GM12878 (cell line): ENCODE data around the gene RRM2. TPM values are rescaled to one million over a fixed set of nuclear protein-coding genes. Genes with fewer than 3 reads are reported as not detected.

Experiments used
- ATAC-seq: fragments of 200-7000 bp; cut with Tn5 transposase; 3 replicates; pipeline ENCODE4 v1.9.1; 2020; ENCODE audit warnings: mild to moderate bottlenecking, moderate library complexity
- BruUV-seq: library from RNA; stranded (reverse); fragments of 400-500 nt; replicated peaks from 2 replicates; lab custom pipeline; 2021; lab: Mats Ljungman, UMichigan
- CTCF ChIA-PET: fragments of 300-600 bp; sonication (Branson Sonifier 250); formaldehyde crosslinking; extraction: SDS; loops from one replicate; lab custom pipeline; 2021; ENCODE audit warnings: inconsistent platforms; lab: Yijun Ruan, JAX
- POLR2A ChIA-PET: fragments of 350-600 bp; formaldehyde crosslinking; extraction: SDS; loops from one replicate; lab custom pipeline; 2021; ENCODE audit warnings: inconsistent platforms; lab: Charles Lee
- RAD21 ChIA-PET: fragments of 300-600 bp; sonication (Branson Sonifier 250); formaldehyde crosslinking; loops from one replicate; lab custom pipeline; 2023; ENCODE audit warnings: antibody characterized with exemption; ENCODE audit not compliant: unreplicated experiment; lab: Charles Lee
- SMC1A ChIA-PET: fragments of 300-600 bp; sonication (Branson Sonifier 250); formaldehyde crosslinking; loops from one replicate; lab custom pipeline; 2023; ENCODE audit not compliant: unreplicated experiment, uncharacterized antibody; lab: Charles Lee
- DNase-seq: peaks from one replicate; pipeline ENCODE4 v3.0.0-alpha.2; 2011; ENCODE audit warnings: low read depth, low spot score
- FAIRE-seq: peaks from 3 replicates; lab custom pipeline; 2011; peaks lifted over from hg19 to GRCh38; lab: Jason Lieb, UNC
- H2AFZ ChIP-seq: 2 replicates; pipeline ENCODE4 v1.6.0; 2011; ENCODE audit warnings: low read depth, low read length, control low read depth; ENCODE audit not compliant: control insufficient read depth
- H3K27ac ChIP-seq: 2 replicates; pipeline ENCODE4 v1.5.1; 2011; ENCODE audit warnings: control low read depth; ENCODE audit not compliant: control insufficient read depth, insufficient read depth
- H3K27me3 ChIP-seq, 2 experiments: replicated peaks in 1 of 2; 2 replicates each; pipeline versions ENCODE4 v1.6.0 to v1.6.1; 2011; ENCODE audit warnings: low read length in 1 of 2; ENCODE audit not compliant: control insufficient read depth in 2 of 2, insufficient read depth in 2 of 2
- H3K36me3 ChIP-seq, 2 experiments: 2 replicates each; pipeline ENCODE4 v1.5.1; 2011; ENCODE audit warnings: low read length in 1 of 2; ENCODE audit not compliant: control insufficient read depth in 2 of 2, insufficient read depth in 2 of 2
- H3K4me1 ChIP-seq: 2 replicates; pipeline ENCODE4 v1.6.1; 2011; ENCODE audit warnings: mild to moderate bottlenecking, low read length, moderate library complexity, mixed read lengths; ENCODE audit not compliant: control insufficient read depth, insufficient read depth
- H3K4me2 ChIP-seq: 2 replicates; pipeline ENCODE4 v1.6.0; 2011; ENCODE audit warnings: control low read depth; ENCODE audit not compliant: control insufficient read depth, insufficient read depth
- H3K4me3 ChIP-seq: fragments of 200-600 bp; sonication (generic); 2 replicates; pipeline ENCODE4 v1.5.1; 2016
- H3K79me2 ChIP-seq: 2 replicates; pipeline ENCODE4 v1.6.0; 2011; ENCODE audit warnings: low read length; ENCODE audit not compliant: control insufficient read depth, insufficient read depth
- H3K9ac ChIP-seq: 2 replicates; pipeline ENCODE4 v1.8.0; 2011; ENCODE audit warnings: low read length, control low read depth, mixed read lengths; ENCODE audit not compliant: control insufficient read depth, insufficient read depth
- H3K9me3 ChIP-seq: replicated peaks from 3 replicates; pipeline ENCODE4 v1.5.1; 2011; ENCODE audit warnings: mild to moderate bottlenecking, low read length; ENCODE audit not compliant: control insufficient read depth, insufficient read depth
- H4K20me1 ChIP-seq: 2 replicates; pipeline ENCODE4 v1.6.0; 2011; ENCODE audit not compliant: control insufficient read depth, insufficient read depth
- CHD1 ChIP-seq: IDR thresholded peaks from 2 replicates; pipeline ENCODE4 v1.6.1; 2012; ENCODE audit warnings: low read depth, low read length, improper control_type of control experiment
- EED ChIP-seq: sonication (generic); IDR thresholded peaks from 2 replicates; pipeline ENCODE4 v1.6.1; 2016; ENCODE audit warnings: antibody characterized with exemption, low read depth
- IKZF1 ChIP-seq: fragments of 450-650 bp; conservative IDR thresholded peaks from 2 replicates; pipeline ENCODE4 v1.6.1; 2017; ENCODE audit warnings: antibody characterized with exemption, mild to moderate bottlenecking
- JUND ChIP-seq: IDR thresholded peaks from 2 replicates; pipeline ENCODE4 v1.6.1; 2012; ENCODE audit warnings: low read depth, mild to moderate bottlenecking, low read length, improper control_type of control experiment, moderate library complexity
- MYB ChIP-seq: fragments of 150-350 bp; IDR thresholded peaks from 2 replicates; pipeline ENCODE4 v1.6.1; 2014; ENCODE audit warnings: mild to moderate bottlenecking, low read depth, low read length, borderline replicate concordance
- NBN ChIP-seq: fragments of 450-650 bp; IDR thresholded peaks from 2 replicates; pipeline ENCODE4 v1.6.1; 2016
- NFYA ChIP-seq: IDR thresholded peaks from 2 replicates; pipeline ENCODE4 v1.6.1; 2011; ENCODE audit warnings: low read depth, mild to moderate bottlenecking, low read length, improper control_type of control experiment, borderline replicate concordance
- POLR2A ChIP-seq: IDR thresholded peaks from 2 replicates; pipeline ENCODE4 v1.6.1; 2011; ENCODE audit warnings: low read depth, mild to moderate bottlenecking, low read length
- REST ChIP-seq: IDR thresholded peaks from 2 replicates; pipeline ENCODE4 v1.6.1; 2012; ENCODE audit warnings: mild to moderate bottlenecking, low read depth, low read length
- RFX5 ChIP-seq: IDR thresholded peaks from 2 replicates; pipeline ENCODE4 v1.6.1; 2011; ENCODE audit warnings: low read depth, low read length, improper control_type of control experiment
- TAF1 ChIP-seq: IDR thresholded peaks from 2 replicates; pipeline ENCODE4 v1.6.1; 2011; ENCODE audit warnings: mild to moderate bottlenecking, low read depth, low read length, borderline replicate concordance
- WGBS: methylation state at CpG from one replicate; pipeline ENCODE4 v1.1.6; 2016; ENCODE audit warnings: low lambda C conversion rate; ENCODE audit not compliant: insufficient replicate concordance, insufficient coverage; ENCODE audit errors: missing lambda C conversion rate; 5-methylcytosine and 5-hydroxymethylcytosine counted together
- in situ Hi-C: fragments of 300-500 bp; cut with MboI; formaldehyde crosslinking; loops from 9 replicates; pipeline ENCODE4 v1.14.3; 2018; ENCODE audit warnings: mixed read lengths
- intact Hi-C: fragments of 100-400 bp; cut with micrococcal nuclease; formaldehyde crosslinking; loops from one replicate; pipeline ENCODE4 v1.14.2; 2022; ENCODE audit not compliant: unreplicated experiment
- polyA plus RNA-seq, 11 experiments: library from polyadenylated mRNA; depleted of rRNA in 4 of 11; unstranded in 6 of 11; stranded (reverse) in 5 of 11; fragments of >200 nt; fragmentation: Nextera tagmentation in 4 of 11; fragmentation: Illumina TruSeq in 1 of 11; extraction: Ambion mirVana in 4 of 11; extraction: Trizol in 1 of 11; gene quantifications; 1 replicate in 1 of 11; 2 replicates in 10 of 11; pipeline versions ENCODE4 v1.2.1 to v1.2.3, GENCODE V29; 2011 to 2016; ENCODE audit warnings: inconsistent platforms in 2 of 11, missing spikeins in 2 of 11, low read depth in 1 of 11
- total RNA-seq, 4 experiments: library from RNA; depleted of rRNA in 3 of 4; stranded (reverse); fragments of >200 nt in 3 of 4; fragmentation: Illumina TruSeq in 1 of 4; extraction: Trizol in 1 of 4; gene quantifications; 2 replicates each; pipeline versions ENCODE4 v1.2.1 to v1.2.3, GENCODE V29; 2013 to 2021
- TF ChIP-seq, protein P1 (sequence below): IDR thresholded peaks from 2 replicates; pipeline ENCODE4 v1.6.1; 2012; ENCODE audit warnings: low read depth, low read length, improper control_type of control experiment

Gene RRM2
- total and polyA plus RNA-seq, 10 of the 15 experiments (the other 5 are each of a cell fraction or from before 2014, with no cell fraction given) = 54.4 to 771 (median 159) TPM

DNA sequence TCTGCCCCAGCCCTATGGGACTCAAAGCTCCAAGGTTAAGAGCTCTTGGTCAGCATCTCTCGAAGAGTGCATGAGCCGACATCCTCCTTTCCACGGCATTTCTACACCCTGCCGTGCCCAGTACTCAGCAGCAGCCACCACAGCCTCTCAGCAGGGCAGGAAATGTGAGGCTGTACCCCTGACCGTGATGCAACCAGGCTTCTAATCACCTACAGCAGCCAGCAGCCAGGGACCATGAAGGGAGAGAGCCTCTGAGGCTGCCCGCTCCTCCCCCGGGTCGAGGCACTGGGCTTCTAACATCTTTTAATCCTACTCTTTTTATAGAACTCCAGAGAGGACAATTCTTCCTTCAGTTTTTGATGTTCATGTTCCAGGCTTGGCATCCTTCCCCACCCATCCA lies 48.8 kb upstream of the RRM2 start:
- RAD21 ChIA-PET = interaction anchor here (0.6 to 13.2 kb wide), 14 partner anchors 12 to 361 kb away, joined by 3 to 216 read pairs (median 14); partner anchors contain the start of gene RRM2
- no peak overlapping the region for H3K9ac ChIP-seq
- POLR2A ChIA-PET = interaction anchor here (0.7 to 3.1 kb wide), 7 partner anchors 12 to 362 kb away, joined by 3 to 16 read pairs (median 4); no protein-coding TSS in a partner anchor
- FAIRE-seq = no peak
- DNase-seq = no peak
- H2AFZ ChIP-seq = no peak overlapping the region
- no peaks in the 10 kb centered on the region for H3K9me3 ChIP-seq
- no peak for TF ChIP-seq CHD1
- TF ChIP-seq TAF1 = no peak
- no peak for TF ChIP-seq IKZF1
- no peak for TF ChIP-seq NBN
- no peak for TF ChIP-seq MYB
- TF ChIP-seq RFX5 = no peak
- in situ Hi-C loops (loop anchor here (5.0 kb wide), 1 partner anchor 594 kb away; no protein-coding TSS in a partner anchor), intact Hi-C loops (loop anchor here (1.0 to 2.0 kb wide), 2 partner anchors 49 to 336 kb away; partner anchors contain the start of gene RRM2)
- SMC1A ChIA-PET = interaction anchor here (1.0 to 13.9 kb wide), 11 partner anchors 15 to 366 kb away, joined by 3 to 236 read pairs (median 11); no protein-coding TSS in a partner anchor
- H3K27me3 ChIP-seq = no peaks in the 10 kb centered on the region
- no peak; the same call in 2 of the 3 replicates for ATAC-seq
- BruUV-seq = no TSS peak
- no peak overlapping the region for H3K4me3 ChIP-seq
- no peaks in the 10 kb centered on the region; the same call in 1 of the 2 replicates for H3K79me2 ChIP-seq
- H3K4me1 ChIP-seq = peaks cover 21% of the 10 kb centered on the region
- WGBS = 66% methylated on average over 8 of the region's 8 CpGs
- no peak overlapping the region for H3K27ac ChIP-seq
- CTCF ChIA-PET = interaction anchor here (0.7 to 22.8 kb wide), 15 partner anchors 23 to 376 kb away, joined by 3 to 983 read pairs (median 14); partner anchors contain the start of gene RRM2
- H3K4me2 ChIP-seq = no peak overlapping the region
- H3K36me3 ChIP-seq = no peaks in the 10 kb centered on the region
- no peaks in the 10 kb centered on the region for H4K20me1 ChIP-seq

- intact Hi-C loops = no loop called here
- Histone ChIP-seq H3K9me3 (no peaks in the 10 kb centered on the region), H3K4me3 (no peak overlapping the region), H2AFZ (no peak overlapping the region), H3K4me2 (no peak overlapping the region; the same call in 1 of the 2 replicates), H4K20me1 (no peaks in the 10 kb centered on the region), H3K27me3 (no peaks in the 10 kb centered on the region), H3K27ac (no peak overlapping the region), H3K9ac (no peak overlapping the region), H3K79me2 (no peaks in the 10 kb centered on the region; the same call in 1 of the 2 replicates), H3K4me1 (peaks cover 24% of the 10 kb centered on the region), H3K36me3 (no peaks in the 10 kb centered on the region)
- no TSS peak for BruUV-seq
- ChIA-PET CTCF (interaction anchor here (1.0 to 22.8 kb wide), 8 partner anchors 22 to 370 kb away, joined by 3 to 983 read pairs (median 4); no protein-coding TSS in a partner anchor), SMC1A (interaction anchor here (0.6 to 13.9 kb wide), 7 partner anchors 14 to 1123 kb away, joined by 3 to 236 read pairs (median 34); no protein-coding TSS in a partner anchor), RAD21 (interaction anchor here (3.7 to 13.2 kb wide), 5 partner anchors 16 to 360 kb away, joined by 42 to 216 read pairs (median 86); partner anchors contain the start of gene RRM2), POLR2A (interaction anchor here (0.7 to 3.1 kb wide), 5 partner anchors 10 to 360 kb away, joined by 3 to 13 read pairs (median 4); no protein-coding TSS in a partner anchor)
- no peak for FAIRE-seq
- in situ Hi-C loops = loop anchor here (5.0 kb wide), 1 partner anchor 362 kb away; no protein-coding TSS in a partner anchor
- DNase-seq = no peak
- WGBS = 74% methylated on average over 13 of the region's 13 CpGs
- no peak for ATAC-seq
- TF ChIP-seq NFYA (no peak), POLR2A (no peak), EED (no peak), JUND (no peak), REST (no peak), TAF1 (no peak), RFX5 (no peak)
- TF ChIP-seq, protein P1, sequence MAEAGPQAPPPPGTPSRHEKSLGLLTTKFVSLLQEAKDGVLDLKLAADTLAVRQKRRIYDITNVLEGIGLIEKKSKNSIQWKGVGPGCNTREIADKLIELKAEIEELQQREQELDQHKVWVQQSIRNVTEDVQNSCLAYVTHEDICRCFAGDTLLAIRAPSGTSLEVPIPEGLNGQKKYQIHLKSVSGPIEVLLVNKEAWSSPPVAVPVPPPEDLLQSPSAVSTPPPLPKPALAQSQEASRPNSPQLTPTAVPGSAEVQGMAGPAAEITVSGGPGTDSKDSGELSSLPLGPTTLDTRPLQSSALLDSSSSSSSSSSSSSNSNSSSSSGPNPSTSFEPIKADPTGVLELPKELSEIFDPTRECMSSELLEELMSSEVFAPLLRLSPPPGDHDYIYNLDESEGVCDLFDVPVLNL = no peak
These were observed 47.4 kb upstream of the RRM2 start for GRCh38 chr2:10075101-10075500.
